HEK293T (cell line): ENCODE measurements around the gene MAN1A2.

Source experiments
- ARNT ChIP-seq: fragments of 450-650 bp; IDR thresholded peaks from 2 replicates; pipeline ENCODE4 v1.6.1; 2017; ENCODE audit warnings: mild to moderate bottlenecking
- BHLHE40 ChIP-seq: fragments of 450-650 bp; IDR thresholded peaks from 2 replicates; pipeline ENCODE4 v1.6.1; 2016; ENCODE audit warnings: mild to moderate bottlenecking, moderate library complexity, borderline replicate concordance
- FOXA1 ChIP-seq: fragments of 450-650 bp; IDR thresholded peaks from 2 replicates; pipeline ENCODE4 v1.6.1; 2016; ENCODE audit warnings: mild to moderate bottlenecking
- FOXK2 ChIP-seq: fragments of 450-650 bp; IDR thresholded peaks from 2 replicates; pipeline ENCODE4 v1.6.1; 2016; ENCODE audit warnings: mild to moderate bottlenecking
- FOXM1 ChIP-seq: fragments of 450-650 bp; IDR thresholded peaks from 2 replicates; pipeline ENCODE4 v1.6.1; 2017; ENCODE audit warnings: mild to moderate bottlenecking, borderline replicate concordance
- SP1 ChIP-seq: fragments of 450-650 bp; IDR thresholded peaks from 2 replicates; pipeline ENCODE4 v1.6.1; 2017
- SUZ12 ChIP-seq: fragments of 450-650 bp; IDR thresholded peaks from 2 replicates; pipeline ENCODE4 v1.6.1; 2016; ENCODE audit warnings: mild to moderate bottlenecking
- ZNF384 ChIP-seq: fragments of 450-650 bp; IDR thresholded peaks from 2 replicates; pipeline ENCODE4 v1.6.1; 2016
- TF ChIP-seq, protein P1 (sequence below): fragments of 450-650 bp; IDR thresholded peaks from 2 replicates; pipeline ENCODE4 v1.6.1; 2016

DNA sequence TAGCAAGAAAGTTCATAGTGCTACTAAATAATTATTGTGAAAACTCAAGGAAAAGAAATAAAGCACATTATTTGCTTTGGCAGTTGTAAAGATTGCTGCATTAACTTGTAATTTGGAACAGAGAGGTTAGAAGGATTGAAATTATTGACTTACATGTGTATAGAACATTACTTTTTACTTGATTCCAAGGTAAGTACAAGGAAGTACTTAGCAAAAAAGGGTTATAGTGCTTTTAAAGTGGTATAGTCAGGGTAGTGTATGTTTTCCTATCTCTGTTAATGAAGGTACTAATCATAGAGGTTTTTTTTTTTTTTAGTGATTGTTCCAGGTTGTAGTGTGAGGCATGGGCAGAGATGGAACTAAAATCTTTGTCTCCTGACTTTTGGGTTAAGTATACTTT lies 29.4 kb downstream of the MAN1A2 start:
- TF ChIP-seq ZNF384, result no peak
- no peak for TF ChIP-seq SP1
- no peak for TF ChIP-seq BHLHE40
- no peak for TF ChIP-seq FOXK2
- TF ChIP-seq SUZ12, result no peak
- no peak for TF ChIP-seq FOXM1
- no peak for TF ChIP-seq FOXA1
- TF ChIP-seq, protein P1, sequence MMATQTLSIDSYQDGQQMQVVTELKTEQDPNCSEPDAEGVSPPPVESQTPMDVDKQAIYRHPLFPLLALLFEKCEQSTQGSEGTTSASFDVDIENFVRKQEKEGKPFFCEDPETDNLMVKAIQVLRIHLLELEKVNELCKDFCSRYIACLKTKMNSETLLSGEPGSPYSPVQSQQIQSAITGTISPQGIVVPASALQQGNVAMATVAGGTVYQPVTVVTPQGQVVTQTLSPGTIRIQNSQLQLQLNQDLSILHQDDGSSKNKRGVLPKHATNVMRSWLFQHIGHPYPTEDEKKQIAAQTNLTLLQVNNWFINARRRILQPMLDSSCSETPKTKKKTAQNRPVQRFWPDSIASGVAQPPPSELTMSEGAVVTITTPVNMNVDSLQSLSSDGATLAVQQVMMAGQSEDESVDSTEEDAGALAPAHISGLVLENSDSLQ, result no peak
- TF ChIP-seq ARNT, result no peak
